GM18526 (cell line): ENCODE results near the gene TNS4.

Source experiments
- POLR2A ChIP-seq: IDR thresholded peaks from 3 replicates; pipeline ENCODE4 v1.6.1; 2011; ENCODE audit not compliant: insufficient read length; ENCODE audit errors: extremely low read depth

Gene TNS4

DNA sequence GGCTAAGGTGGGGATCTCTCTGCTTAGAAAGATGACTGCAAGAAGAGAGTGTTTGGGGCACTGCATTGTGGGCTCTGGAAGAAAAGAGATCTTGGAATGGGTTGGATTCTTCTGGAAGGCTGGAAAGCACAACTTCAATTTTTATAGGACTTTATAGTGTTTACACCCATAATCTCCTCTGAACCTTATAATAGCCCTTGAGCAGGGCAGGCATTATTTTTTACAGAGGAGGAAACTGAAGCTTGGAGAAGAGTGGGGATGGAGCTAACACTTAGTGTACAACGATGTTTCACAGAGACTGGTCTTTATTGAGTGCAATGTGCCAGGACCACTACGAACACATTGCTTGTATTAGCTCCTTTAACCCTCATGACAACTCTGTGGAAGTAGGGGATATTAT, 10.4 kb downstream of the TNS4 start:
- TF ChIP-seq POLR2A = no peak

DNA sequence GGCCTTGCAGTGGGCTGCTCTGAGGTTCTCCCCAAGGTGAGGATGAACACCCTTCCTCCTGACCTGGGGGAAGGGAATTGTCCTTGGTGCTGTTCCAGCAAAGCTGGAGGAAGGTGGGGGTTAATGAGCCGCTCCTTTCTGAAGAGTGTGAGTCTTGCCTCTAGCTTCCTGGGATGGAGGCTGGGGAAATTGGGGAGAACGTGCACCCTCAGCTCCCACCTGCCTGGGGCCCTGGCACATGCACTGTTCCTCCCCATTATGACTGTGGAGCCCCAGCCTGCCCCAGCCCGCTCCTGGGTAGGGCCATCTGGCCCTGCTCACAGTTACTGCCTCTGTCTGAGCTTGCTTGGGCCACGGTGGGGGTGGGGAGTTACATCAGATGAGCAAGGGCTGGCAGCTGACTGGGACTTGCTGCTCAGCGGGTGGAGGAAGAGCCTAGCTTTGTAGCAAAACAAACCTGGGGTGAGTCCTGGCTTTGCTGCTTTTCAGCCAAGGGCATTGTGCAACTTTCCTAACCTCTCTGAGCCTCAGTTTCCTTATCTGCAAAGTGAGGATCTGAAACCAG, 11.1 kb downstream of the TNS4 start:
- no peak for TF ChIP-seq POLR2A

DNA sequence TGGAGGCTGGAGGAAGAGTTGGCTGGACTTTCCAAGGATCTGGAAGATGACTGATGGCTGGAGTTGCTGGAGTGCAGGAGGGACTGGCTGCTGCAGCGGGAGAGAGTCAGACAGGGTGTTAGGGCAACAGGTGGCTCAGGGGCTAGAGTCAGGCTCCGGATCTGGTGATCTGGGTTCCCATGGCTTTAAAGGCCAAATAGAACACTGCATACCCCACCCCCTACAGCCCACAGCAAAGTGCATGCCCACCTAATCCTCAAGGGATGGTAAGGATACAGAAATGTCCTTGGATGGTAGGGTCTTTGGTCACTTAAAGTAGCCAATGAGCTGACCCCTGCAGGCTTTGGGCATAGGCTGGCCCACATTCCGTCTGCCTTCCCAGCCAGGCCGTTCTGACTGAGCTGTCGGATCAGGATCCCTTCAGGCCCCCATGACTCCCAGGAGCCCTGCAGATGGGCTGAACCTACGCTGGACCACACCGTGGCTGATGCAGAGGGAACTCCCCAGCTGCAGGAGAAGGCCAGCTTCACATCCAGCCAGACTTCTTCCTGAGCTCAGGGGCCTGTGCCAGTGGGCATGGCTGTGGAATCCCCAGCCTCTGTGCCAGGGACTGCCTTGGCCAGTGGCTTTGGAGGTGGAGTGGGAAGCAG, 13.9 kb downstream of the TNS4 start:
- no peak for TF ChIP-seq POLR2A

DNA sequence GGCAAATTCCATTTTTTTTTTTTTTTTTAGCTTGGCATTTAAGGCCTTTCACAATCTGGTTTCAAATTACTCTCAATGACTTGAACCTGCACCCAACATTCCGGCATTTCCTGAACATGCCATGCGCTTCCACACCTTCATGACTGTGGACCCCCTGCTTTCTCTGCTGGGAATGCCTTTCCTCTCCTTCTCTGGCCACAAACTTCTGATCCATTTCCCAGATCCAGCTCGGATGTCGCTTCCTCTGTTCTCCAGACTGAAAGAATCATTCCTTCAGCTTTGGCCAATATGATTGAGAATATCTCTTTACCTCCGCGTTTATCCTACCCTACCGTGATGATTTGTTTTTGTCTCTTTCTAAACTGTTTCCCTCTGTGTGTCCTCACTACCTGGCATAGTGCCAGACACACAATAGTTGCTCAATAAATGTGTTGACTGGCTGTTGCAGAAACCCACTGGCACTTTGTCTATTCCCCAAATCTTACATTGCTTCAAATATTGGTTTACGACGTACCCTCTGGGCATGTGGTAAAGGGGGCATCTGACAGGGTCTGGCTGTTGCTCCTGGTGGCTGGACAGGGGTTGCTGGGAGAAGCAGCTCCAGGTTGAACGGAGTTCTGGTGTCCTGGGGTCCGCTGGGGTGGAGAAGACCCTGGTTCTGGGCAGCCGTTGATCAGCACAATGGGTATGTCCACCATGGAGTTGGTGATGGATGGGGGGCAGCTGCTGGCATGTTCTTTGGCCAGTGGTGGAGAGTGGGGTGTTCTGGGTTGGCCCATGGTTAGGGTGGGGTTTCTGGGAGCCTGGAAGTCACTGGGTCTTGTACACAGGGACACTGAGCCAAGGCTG, 14.7 kb downstream of the TNS4 start:
- TF ChIP-seq POLR2A = no peak

DNA sequence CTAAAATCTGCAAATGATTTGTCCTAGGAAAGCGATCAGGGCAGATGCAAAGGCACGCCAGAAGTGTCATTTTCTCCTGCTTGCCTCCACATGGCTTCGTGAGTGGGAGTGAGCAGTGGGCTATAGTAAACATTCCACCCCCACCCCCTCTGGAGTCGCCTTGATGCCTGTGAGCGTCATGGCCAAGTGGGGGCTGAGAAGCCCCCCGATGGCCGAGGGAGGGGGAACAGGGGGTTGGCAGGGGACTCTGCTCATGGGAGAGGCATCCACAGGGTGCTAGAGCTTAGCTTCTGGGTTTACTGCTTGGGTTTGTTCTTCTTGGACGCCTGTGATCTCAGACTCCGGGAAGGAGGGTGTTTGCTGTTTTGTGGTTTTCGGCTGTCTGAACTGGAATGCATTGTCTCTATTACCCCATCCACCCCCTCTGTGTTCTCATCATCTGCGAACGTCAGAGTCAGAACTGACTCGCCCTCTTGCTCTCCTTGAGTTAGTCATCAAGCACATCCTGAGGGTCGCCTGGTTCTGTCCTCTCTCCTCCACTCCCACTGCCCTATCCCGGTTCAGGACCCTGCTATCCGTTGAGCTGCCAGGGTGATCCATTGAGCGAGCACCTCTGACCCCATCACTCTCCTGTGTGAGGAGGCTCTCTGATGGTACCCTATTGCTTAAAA, 15.4 kb downstream of the TNS4 start:
- TF ChIP-seq POLR2A = no peak

DNA sequence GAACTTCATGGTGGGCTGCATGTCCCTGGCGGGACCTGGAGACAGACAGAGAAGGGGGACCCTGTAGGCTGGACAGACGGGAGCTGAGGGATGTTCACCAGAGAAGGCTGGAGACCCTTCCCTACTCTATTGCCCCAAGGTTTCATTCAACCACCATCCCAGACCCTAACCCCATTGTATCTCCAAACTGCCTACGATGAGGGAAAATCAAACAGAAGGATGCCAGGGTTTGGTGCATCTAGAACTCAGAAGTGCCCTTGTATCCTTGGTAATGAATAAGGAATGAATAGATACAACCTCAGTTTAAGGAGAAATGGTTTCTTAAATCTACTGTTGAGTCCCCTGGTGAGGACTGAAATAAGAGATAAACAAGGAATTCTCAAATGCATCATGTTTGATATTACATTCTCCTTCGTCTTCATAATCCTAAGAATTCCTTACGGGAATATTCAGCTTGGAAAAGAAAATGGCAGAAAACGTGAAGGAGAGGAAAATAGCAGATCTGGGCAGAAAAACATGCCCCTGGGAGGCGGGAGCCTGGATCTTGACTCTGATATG, 16.4 kb downstream of the TNS4 start:
- no peak for TF ChIP-seq POLR2A

DNA sequence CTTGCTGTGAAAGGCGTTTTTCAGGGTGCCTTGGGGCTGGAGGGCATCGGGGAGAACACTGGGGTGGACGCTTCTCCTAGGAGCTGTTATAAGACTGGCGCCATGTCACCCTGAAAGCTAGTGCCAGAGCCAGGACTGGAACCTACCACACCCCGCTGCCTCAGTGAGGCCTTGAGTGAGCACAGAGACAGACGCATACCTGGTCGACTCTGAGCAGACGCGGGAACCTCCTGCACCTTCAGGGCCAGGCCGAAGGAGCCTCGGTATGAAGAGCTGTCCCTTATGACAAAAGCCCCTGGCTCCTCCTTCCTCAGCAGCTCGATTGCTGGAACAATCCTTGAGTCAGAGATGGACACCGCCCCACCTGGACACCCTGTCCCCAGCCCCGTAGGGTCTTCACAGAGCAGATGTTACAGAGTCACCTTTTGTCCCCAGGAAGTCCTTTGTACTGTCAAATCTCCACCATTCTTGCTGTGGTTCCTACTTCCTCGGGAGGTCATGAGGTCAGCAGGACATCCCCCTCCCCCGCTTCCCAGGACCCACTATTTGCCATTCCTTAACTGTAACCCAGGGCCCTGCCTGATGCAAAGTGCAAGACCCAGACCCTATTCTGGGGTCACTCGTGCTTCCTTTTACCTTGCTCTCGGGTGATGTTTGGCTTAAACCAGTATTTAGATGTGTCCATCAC, 17.0 kb downstream of the TNS4 start:
- TF ChIP-seq POLR2A = no peak

DNA sequence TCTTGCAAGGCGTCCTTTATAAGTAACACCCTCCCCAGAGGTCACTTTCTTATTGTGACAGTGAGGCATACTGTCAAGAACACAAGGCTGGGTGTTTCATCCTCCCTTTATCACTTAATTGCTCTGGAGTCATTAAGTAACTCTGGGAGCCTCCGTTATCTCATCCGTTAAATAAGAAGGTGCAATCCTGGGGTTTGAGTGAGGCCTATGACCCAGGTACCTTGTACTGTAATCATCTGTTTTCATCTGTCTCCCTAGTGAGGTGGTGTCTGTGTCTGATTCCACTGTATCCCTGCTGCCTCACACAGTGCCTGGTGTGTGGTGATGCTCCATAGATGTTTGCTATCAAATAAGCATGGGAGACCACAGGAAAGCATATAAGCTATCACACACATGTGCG, 17.7 kb downstream of the TNS4 start:
- TF ChIP-seq POLR2A = no peak

DNA sequence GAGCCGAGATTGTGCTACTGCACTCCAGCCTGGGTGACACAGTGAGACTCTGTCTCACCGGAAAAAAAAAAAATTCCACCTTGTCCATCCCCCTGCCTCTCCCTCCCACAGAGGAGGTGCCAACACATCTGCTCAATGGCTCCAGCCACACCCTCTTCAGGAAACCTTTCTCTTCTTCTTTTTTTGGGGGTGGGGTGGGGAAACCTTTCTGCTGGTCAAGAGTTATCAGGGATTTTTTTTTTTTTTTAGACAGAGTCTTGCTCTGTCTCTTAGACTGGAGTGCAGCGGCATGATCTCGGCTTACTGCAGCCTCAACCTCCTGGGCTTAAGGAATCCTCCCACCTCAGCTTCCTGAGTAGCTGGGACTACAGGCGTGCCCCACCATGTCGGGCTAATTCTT, 18.7 kb downstream of the TNS4 start:
- TF ChIP-seq POLR2A = no peak

DNA sequence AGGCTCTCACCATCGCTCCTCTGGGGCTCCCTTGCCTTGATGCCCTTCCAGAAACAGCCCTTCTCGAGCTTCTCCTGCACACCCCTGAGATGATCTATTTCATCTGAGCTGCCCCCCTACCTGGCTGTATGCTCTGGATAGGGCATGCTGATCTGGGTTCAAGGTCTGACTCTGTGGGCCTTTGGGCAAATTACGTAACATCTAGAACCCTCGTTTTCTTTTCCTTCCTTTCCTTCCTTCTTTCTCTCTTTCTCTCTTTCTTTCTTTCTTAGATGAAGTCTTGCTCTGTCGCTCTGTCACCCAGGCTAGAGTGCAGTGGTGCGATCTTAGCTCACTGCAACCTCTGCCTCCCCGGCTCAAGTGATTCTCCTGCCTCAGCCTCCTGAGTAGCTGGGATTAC, 20.3 kb downstream of the TNS4 start:
- no peak for TF ChIP-seq POLR2A

DNA sequence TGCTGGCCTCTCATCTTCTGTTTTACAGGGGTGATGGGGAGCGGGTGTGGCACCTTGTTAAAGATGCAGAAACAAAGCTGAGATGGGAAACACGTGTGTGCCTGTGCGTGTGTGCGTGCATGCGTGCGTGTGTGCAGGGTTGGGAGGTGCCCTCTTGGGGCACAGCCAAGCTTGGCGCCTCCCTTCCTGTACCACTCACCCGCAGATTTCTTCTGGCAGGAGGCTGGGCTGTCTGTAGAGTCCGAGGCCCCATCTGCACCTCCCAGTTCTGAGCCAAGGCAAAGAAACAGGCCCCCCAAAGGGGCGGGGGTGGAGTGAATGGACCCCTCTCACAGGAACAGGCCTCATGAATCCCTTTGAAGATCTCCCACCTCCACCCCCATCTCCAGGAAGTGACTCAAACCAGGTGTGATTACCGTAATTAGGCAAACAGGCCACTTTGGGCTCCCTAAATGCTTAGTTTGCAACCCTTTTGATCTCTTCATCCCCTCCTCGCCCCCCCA, 20.9 kb downstream of the TNS4 start:
- no peak for TF ChIP-seq POLR2A

DNA sequence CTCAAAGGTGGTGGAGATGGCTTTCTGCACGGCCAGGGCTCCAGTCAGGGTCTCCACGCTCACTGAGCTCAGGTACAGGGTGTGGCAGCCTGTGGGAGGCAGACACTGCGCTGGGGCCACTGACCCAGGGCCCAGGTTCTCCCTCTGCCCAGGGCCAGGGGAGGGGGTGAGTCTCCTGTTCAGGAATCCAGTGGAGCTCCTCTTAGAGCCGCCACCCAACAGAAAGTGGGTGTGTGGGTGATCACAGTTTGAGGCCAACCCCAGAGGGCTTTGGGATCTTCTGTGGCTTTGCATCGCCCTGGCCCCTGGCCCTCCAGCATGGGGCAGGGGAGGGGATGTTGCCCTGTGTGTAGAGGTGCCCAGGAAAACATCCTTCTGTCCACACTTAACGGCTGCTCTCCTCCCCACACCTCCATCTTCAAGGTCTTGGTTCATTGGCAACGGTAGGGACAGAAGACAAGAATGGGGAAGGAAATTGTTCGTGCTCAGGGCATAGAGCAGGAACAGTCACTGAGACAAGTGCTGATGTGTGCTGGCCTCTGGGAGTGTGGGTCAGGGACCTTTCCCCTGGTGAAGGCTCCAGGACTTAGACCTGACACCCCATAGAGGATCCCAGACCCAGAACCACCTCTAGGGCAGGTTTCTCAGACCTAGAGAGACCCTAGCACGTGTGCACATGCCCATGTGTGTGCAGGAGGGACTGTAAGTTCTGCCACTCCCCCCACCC, 21.5 kb downstream of the TNS4 start:
- TF ChIP-seq POLR2A = no peak

DNA sequence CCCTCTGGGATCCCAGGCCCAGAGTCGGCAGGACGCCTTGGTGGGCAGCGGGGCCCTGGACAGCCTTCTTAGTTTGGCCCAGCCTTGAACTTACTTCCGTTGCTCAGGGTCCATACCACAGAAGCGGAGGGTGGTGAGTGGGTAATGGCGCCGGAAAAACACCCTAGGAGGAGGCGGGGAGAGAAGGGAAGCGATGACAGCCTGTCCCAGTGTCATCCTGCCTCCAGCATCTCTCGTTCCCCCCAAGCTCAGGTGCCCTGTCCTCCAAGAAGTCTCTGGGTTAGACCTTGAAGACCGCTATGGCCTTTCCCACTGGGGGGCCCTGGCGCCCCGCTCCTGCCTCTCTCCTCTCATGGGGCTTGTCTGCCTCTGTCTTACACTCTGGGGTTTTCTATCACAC, 22.9 kb downstream of the TNS4 start:
- no peak for TF ChIP-seq POLR2A

DNA sequence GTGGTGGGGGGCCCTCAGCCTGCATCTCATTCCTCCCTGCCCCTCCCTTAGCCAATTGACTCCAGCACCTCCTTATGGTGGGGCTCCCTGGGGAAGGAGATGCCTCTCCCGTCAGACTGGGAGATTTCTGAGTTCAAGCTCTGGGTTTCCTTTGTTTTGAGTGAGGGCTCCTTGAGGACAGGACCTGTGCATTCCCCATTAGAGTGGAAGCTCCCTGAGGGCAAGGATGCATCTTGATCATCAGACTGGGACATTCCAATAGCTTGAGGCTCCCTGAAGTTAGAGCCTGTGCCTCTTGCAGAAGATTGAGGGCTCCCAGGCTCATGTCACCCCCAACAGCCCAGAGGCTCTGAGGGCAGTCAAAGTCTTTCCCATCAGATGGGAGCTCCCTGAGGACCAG, 23.6 kb downstream of the TNS4 start:
- TF ChIP-seq POLR2A = no peak
